Sigmoid colon (tissue), 7 donors: ENCODE measurements around the gene PTGR3. TPM values are rescaled to one million over a fixed set of nuclear protein-coding genes. Genes with fewer than 3 reads are reported as not detected.

ENCODE experiments used
- DNase-seq: peaks from one replicate; pipeline ENCODE4 v3.0.0-alpha.2; 2019
- H3K27ac ChIP-seq, 4 donors: fragments of 200-600 bp; sonication (generic); one replicate each; pipeline ENCODE4 v1.5.1; 2016 to 2019; ENCODE audit warnings: mild to moderate bottlenecking in 1 of 4
- H3K27me3 ChIP-seq, 3 donors: fragments of 200-600 bp; sonication (generic); one replicate each; pipeline ENCODE4 v1.5.1; 2019; ENCODE audit warnings: mild to moderate bottlenecking in 1 of 3
- H3K36me3 ChIP-seq, 4 donors: fragments of 200-600 bp; sonication (generic); one replicate each; pipeline ENCODE4 v1.5.1; 2016 to 2019
- H3K4me1 ChIP-seq, 4 donors: fragments of 200-600 bp; sonication (generic); one replicate each; pipeline ENCODE4 v1.5.1; 2017 to 2019
- H3K4me3 ChIP-seq, 4 donors: fragments of 200-600 bp; sonication (generic); one replicate each; pipeline ENCODE4 v1.5.1; 2017 to 2019; ENCODE audit warnings: mild to moderate bottlenecking in 2 of 4, moderate library complexity in 1 of 4
- H3K9me3 ChIP-seq, 4 donors: fragments of 200-600 bp in 3 of 4; sonication (generic) in 3 of 4; one replicate each; pipeline versions ENCODE4 v1.5.1 to v1.6.1; 2013 to 2019
- CTCF ChIP-seq, 4 experiments: fragments of 450-650 bp in 3 of 4; fragments of 200-600 bp in 1 of 4; IDR thresholded peaks; one replicate each; pipeline ENCODE4 v1.5.1; 2016 to 2019; ENCODE audit warnings: antibody characterized with exemption in 4 of 4, mild to moderate bottlenecking in 3 of 4, moderate library complexity in 2 of 4
- EP300 ChIP-seq, 4 donors: sonication (generic); formaldehyde crosslinking; IDR thresholded peaks; one replicate each; pipeline ENCODE4 v1.6.1; 2017; ENCODE audit warnings: antibody characterized with exemption in 4 of 4
- POLR2A ChIP-seq, 2 donors: fragments of 450-650 bp; IDR thresholded peaks; one replicate each; pipeline ENCODE4 v1.6.1; 2016; ENCODE audit warnings: antibody characterized with exemption in 2 of 2, mild to moderate bottlenecking in 2 of 2, moderate library complexity in 2 of 2
- POLR2AphosphoS5 ChIP-seq, 4 donors: sonication (generic); formaldehyde crosslinking; IDR thresholded peaks; one replicate each; pipeline ENCODE4 v1.6.1; 2017; ENCODE audit warnings: antibody characterized with exemption in 4 of 4
- WGBS, 2 donors: extraction: QIAGEN DNeasy Blood & Tissue Kit; methylation state at CpG; one replicate each; pipeline ENCODE4 v1.1.7; 2013; 5-methylcytosine and 5-hydroxymethylcytosine counted together
- intact Hi-C: fragments of 100-400 bp; cut with DNase I; formaldehyde crosslinking; loops from one replicate; pipeline ENCODE4 v1.15.1; 2023
- polyA plus RNA-seq, 3 donors: library from polyadenylated mRNA; stranded (reverse); fragments of 200-250 nt; gene quantifications; one replicate each; pipeline ENCODE4 v1.2.3, GENCODE V29; 2013
- total RNA-seq, 4 donors: library from RNA; depleted of rRNA; stranded (reverse); fragments of >200 nt; gene quantifications; one replicate each; pipeline ENCODE4 v1.1.0, GENCODE V29; 2016
- donor health status: healthy with polysubstance abuse.
- donor health status: Bipolar disorder and iron deficiency.
- donor health status: healthy.

The PTGR3 gene
- total and polyA plus RNA-seq, 7 donors, result 22.7 to 33.8 (median 25.7) TPM

- DNase-seq, result no peak
- no peaks in the 10 kb centered on the region for H3K9me3 ChIP-seq
- no peaks in the 10 kb centered on the region for H3K36me3 ChIP-seq
- intact Hi-C loops, result no loop called here
- TF ChIP-seq CTCF (IDR thresholded peaks at IDR 0.05) (no peak), EP300 (IDR thresholded peaks at IDR 0.05) (no peak), POLR2AphosphoS5 (IDR thresholded peaks at IDR 0.05) (no peak), POLR2A (IDR thresholded peaks at IDR 0.05) (no peak)
- no peaks in the 10 kb centered on the region for H3K27me3 ChIP-seq
- 90 to 91% methylated on average over 10 of the region's 10 CpGs for WGBS, 2 donors
- no peak overlapping the region for H3K4me3 ChIP-seq
- peaks cover 0 to 94% (median 68%) of the 10 kb centered on the region in 4 donors for H3K4me1 ChIP-seq
- H3K27ac ChIP-seq, result peak overlapping the region; percentile 56 to 96 (median 80)
Measured at GRCh38 chr18:75222407-75222806, 13.5 kb upstream of the PTGR3 start.

GRCh38 chr18:75221897-75222296, 13.0 kb upstream of the PTGR3 start:
- Histone ChIP-seq H3K9me3 (no peaks in the 10 kb centered on the region), H3K4me3 (no peak overlapping the region), H3K27me3 (no peaks in the 10 kb centered on the region), H3K27ac (peak overlapping the region; percentile 56 to 96 (median 80)), H3K36me3 (no peaks in the 10 kb centered on the region), H3K4me1 (peaks cover 0 to 94% (median 68%) of the 10 kb centered on the region in 4 donors)
- WGBS, 2 donors, result 81 to 90% methylated on average over 7 of the region's 7 CpGs
- intact Hi-C loops, result no loop called here
- TF ChIP-seq POLR2AphosphoS5 (IDR thresholded peaks at IDR 0.05) (no peak), POLR2A (IDR thresholded peaks at IDR 0.05) (no peak), EP300 (IDR thresholded peaks at IDR 0.05) (no peak)
- DNase-seq, result no peak

- intact Hi-C loops, result no loop called here
- TF ChIP-seq EP300 (IDR thresholded peaks at IDR 0.05) (no peak), POLR2A (IDR thresholded peaks at IDR 0.05) (no peak), POLR2AphosphoS5 (IDR thresholded peaks at IDR 0.05) (no peak), CTCF (IDR thresholded peaks at IDR 0.05) (no peak)
- Histone ChIP-seq H3K27ac (peak overlapping the region; percentile 56 to 96 (median 80)), H3K4me3 (peak overlapping the region in 1 of 4 donors; percentile 5), H3K9me3 (no peaks in the 10 kb centered on the region), H3K4me1 (peaks cover 0 to 94% (median 68%) of the 10 kb centered on the region in 4 donors), H3K27me3 (no peaks in the 10 kb centered on the region), H3K36me3 (no peaks in the 10 kb centered on the region)
- DNase-seq, result no peak
- 87 to 88% methylated on average over 1 of the region's 1 CpG for WGBS, 2 donors
Measured at GRCh38 chr18:75221397-75221796, 12.5 kb upstream of the PTGR3 start.

DNA sequence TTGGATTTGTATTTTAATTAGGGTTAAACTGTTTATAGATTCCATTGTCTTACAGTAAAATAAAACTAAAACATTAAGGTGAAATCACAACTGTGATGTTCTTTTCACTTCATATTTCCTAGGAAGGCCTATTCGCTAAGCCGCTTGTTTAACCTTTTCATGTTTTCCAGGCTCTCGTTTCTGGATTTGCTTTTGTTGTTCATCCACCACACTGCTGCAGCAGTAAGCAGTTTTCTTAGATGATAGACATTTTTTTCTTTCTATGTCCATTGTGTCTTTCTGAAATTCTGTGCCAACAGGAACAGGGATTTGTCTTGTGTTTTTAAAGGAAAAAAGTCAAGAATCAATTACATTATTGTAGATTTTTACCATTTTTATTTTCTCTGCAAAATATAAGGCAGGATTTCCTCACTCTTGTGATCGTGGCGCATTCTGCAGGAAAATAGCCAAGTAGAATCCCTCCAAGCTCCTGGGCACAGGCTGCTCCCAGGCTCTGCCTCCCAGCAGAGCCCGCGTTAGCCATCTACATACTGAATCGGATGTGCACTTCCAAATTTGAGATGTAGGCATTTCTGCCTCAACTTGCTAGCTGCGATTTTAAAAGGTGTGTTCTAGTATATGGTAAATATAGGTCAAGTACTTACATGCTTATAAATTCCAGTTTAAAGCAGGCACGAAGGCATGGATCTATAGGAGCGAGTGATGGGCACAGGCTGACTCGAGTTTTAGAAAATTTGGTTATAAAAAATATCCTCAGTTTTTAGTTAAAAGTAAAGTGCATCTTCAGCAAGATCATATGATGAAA, 11.8 kb upstream of the PTGR3 start:
- peak overlapping the region in 3 of 4 donors; percentile 0 to 5 (median 3) for H3K4me3 ChIP-seq
- 82 to 83% methylated on average over 12 of the region's 12 CpGs for WGBS, 2 donors
- H3K27ac ChIP-seq, result peak overlapping the region; percentile 56 to 96 (median 80)
- no peak for TF ChIP-seq EP300 (IDR thresholded peaks at IDR 0.05)
- TF ChIP-seq POLR2A (IDR thresholded peaks at IDR 0.05), result no peak
- TF ChIP-seq POLR2AphosphoS5 (IDR thresholded peaks at IDR 0.05), result no peak
- TF ChIP-seq CTCF (IDR thresholded peaks at IDR 0.05), result no peak
- H3K4me1 ChIP-seq, result peaks cover 0 to 94% (median 66%) of the 10 kb centered on the region in 4 donors
- H3K36me3 ChIP-seq, result no peaks in the 10 kb centered on the region
- DNase-seq, result no peak
- intact Hi-C loops, result no loop called here
- H3K27me3 ChIP-seq, result no peaks in the 10 kb centered on the region
- H3K9me3 ChIP-seq, result no peaks in the 10 kb centered on the region

DNA sequence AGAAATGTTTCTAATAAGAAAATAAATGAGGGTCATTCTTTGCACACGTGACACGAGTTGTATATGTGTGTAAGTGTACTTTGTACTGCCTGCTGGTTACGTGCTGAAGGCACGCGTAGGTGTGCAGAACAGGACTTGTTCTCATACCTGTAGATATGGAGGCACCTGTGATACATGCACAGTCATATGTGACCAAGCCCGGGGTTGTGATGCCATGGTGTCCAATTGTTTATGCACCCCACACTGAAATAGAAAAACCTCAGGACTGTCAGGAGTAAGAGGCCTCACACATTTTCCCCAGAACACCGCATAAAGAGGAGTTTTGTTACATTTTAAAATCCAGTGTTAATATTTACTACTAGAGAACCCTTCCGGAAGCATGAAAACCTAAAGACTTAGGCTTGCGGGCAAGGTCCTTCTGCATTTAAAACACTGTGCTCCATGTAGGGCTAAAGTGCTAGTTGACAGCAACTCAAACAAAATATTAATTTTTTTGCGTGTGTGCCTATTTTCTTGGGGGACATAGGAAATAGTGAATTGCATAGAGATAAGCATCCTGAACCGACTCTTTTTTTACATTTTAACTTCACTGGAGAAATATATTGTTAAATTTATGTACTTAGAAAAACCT, 10.9 kb upstream of the PTGR3 start:
- Histone ChIP-seq H3K27ac (peak overlapping the region; percentile 56 to 96 (median 80)), H3K4me3 (no peak overlapping the region), H3K4me1 (peaks cover 0 to 100% (median 72%) of the 10 kb centered on the region in 4 donors), H3K9me3 (no peaks in the 10 kb centered on the region), H3K36me3 (no peaks in the 10 kb centered on the region), H3K27me3 (no peaks in the 10 kb centered on the region)
- WGBS, 2 donors, result 25 to 55% methylated on average over 11 of the region's 11 CpGs
- intact Hi-C loops, result no loop called here
- DNase-seq, result no peak
- TF ChIP-seq POLR2A (IDR thresholded peaks at IDR 0.05), result no peak
- TF ChIP-seq POLR2AphosphoS5 (IDR thresholded peaks at IDR 0.05), result no peak
- TF ChIP-seq CTCF (IDR thresholded peaks at IDR 0.05), result no peak
- no peak for TF ChIP-seq EP300 (IDR thresholded peaks at IDR 0.05)
